ENCODE data around the gene SRGAP1.

- TF ChIP-seq EP300 (IDR thresholded peaks at IDR 0.05) = no peak
- no peak for TF ChIP-seq CTCF (IDR thresholded peaks at IDR 0.05)
- no peak for TF ChIP-seq POLR2AphosphoS5 (IDR thresholded peaks at IDR 0.05)
- no peak for TF ChIP-seq POLR2A (IDR thresholded peaks at IDR 0.05)
Observed at GRCh38 chr12:64070454-64070853, 226.0 kb downstream of the SRGAP1 start.

Data from upper lobe of left lung (tissue), 4 donors.